Uterus (tissue), 2 donors: ENCODE data around the gene LOXL1.

Experiments
- CTCF ChIP-seq, 4 experiments: fragments of 200-600 bp in 2 of 4; fragments of 450-650 bp in 2 of 4; sonication (generic) in 2 of 4; IDR thresholded peaks; one replicate each; pipeline ENCODE4 v1.5.1; 2016 to 2019; ENCODE audit warnings: antibody characterized with exemption in 4 of 4, mild to moderate bottlenecking in 2 of 4, moderate library complexity in 1 of 4
- POLR2A ChIP-seq, 2 donors: fragments of 450-650 bp; IDR thresholded peaks; one replicate each; pipeline ENCODE4 v1.6.1; 2016; ENCODE audit warnings: antibody characterized with exemption in 2 of 2, mild to moderate bottlenecking in 1 of 2, moderate library complexity in 1 of 2

GRCh38 chr15:73990250-73991005 lies 64.2 kb downstream of the LOXL1 start:
- TF ChIP-seq POLR2A (IDR thresholded peaks at IDR 0.05) = no peak
- no peak for TF ChIP-seq CTCF (IDR thresholded peaks at IDR 0.05)
